8988T (cell line): ENCODE results near the gene TMEM127.

Experiments
- DNase-seq: peaks from one replicate; pipeline ENCODE4 v3.0.0; 2011

Gene TMEM127

GRCh38 chr2:96203130-96204028 lies 62.4 kb downstream of the TMEM127 start:
- DNase-seq = no peak

DNA sequence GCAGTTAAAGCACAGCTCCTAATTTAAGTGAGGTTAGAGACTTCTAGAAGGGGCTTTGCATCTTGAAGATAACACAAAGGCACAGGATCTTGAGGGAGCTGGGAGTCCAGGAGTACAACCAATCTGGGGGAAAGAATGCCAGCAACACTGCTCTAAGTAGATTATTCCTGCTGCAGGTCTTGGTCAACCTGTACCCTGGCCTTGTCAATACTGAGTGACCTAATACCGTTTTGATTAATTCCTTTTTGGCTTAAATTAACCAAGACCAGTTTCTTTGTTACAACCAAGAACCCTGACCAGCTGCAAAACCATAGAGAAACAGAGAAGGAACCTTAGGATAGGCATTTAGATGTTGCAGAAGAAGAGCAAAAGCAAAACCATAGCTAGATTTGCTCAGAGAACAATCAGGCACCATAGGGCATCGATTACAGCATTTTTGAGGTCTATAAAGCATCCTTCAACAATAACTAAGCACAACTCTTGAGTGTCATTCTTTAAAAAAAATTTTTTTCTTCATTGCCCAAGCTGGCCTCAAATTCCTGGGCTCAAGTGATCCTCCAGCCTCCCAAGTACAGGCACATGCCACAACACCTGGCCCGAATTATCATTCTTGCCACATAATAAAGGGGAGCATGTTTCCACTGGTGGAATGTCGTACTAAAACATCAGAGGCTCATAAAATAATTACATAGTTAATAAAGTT lies 63.5 kb downstream of the TMEM127 start:
- DNase-seq = no peak

GRCh38 chr2:96201338-96201737 lies 64.5 kb downstream of the TMEM127 start:
- no peak for DNase-seq

DNA sequence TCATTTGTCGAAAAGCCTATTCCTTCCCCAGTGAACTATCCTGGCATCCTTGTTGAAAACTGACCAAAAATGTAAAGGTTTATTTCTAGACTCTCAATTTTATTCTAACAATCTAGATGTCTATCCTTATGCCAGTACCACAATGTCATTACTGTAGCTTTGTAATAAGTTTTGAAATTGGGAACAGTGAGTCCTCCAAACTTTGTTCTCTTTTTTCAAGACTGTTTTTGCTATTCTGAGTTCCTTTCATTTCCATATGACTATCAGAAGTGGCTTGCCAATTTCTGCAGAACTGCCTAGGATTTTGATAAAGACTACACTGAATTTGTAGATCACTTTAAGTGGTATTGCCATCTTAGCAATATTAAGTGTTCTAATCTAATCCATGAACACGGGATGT lies 66.9 kb downstream of the TMEM127 start:
- no peak for DNase-seq
